Measurements from ENCODE around the gene OVCA2. TPM values are rescaled to one million over a fixed set of nuclear protein-coding genes. Genes with fewer than 3 reads are reported as not detected.

The OVCA2 gene
- total RNA-seq, 4 donors from 2014 or later: 12.6 to 50.2 (median 34.4) TPM

DNA sequence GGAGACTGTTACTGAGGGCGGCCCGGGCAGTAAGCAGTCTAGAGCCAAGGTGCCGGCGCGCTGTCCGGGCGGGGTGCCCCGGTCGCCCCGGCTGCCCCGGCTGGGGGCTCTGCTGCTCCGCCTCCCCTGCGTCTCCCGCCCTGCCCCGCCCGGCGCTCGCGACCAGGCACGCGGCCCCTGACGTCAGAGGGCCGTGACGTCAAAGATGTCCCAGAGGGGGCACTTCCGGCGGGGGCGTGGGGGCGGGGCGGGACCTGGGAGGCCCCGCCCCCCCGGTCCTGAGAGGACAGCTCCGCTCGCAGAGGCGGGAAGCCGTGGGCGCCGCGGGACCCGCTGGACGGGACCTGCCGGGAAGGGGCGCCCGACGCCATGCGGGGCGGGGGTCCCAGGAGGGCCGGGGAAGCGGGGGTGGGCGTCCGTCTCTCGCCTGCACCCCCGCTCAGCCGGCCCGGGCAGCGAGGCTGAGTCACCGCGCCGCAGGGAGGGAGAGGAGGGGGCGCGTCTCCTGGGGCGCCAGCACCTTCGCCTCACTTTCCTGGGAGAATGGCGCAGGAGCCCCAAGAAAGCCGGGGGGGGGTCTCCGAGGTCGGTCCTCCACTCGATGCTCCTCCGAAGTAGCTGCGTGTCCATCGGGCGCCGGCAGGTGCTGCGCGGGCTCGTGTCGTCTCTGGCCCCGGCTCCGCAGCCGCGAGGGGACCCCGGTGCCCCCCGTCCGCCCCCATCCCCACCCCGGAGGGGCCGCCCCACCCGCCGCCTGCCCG is 8.7 kb downstream of the OVCA2 start:
- Histone ChIP-seq H3K4me3 (peak overlapping the region; percentile 43 to 68 (median 64)), H3K9me3 (no peaks in the 10 kb centered on the region), H3K4me1 (peaks cover 10 to 26% of the 10 kb centered on the region in 2 donors), H3K27me3 (peaks cover 11 to 14% (median 14%) of the 10 kb centered on the region in 3 donors), H3K36me3 (no peaks in the 10 kb centered on the region), H3K27ac (peak overlapping the region in 2 of 4 donors; percentile 42 to 51)
- in situ Hi-C loops (cut with MboI; ENCODE audit: low sequenced_read_pairs in 4 of 4): loop anchor here in 1 of 4 donors (5.0 kb wide), 1 partner anchor 197 kb away; no protein-coding TSS in a partner anchor
- intact Hi-C loops (cut with DNase I; ENCODE audit: low total_unique reads): loop anchor here (5.0 kb wide), 3 partner anchors 287 to 352 kb away; partner anchors contain the start of genes MNT, SGSM2 and TSR1
- TF ChIP-seq, protein P1, sequence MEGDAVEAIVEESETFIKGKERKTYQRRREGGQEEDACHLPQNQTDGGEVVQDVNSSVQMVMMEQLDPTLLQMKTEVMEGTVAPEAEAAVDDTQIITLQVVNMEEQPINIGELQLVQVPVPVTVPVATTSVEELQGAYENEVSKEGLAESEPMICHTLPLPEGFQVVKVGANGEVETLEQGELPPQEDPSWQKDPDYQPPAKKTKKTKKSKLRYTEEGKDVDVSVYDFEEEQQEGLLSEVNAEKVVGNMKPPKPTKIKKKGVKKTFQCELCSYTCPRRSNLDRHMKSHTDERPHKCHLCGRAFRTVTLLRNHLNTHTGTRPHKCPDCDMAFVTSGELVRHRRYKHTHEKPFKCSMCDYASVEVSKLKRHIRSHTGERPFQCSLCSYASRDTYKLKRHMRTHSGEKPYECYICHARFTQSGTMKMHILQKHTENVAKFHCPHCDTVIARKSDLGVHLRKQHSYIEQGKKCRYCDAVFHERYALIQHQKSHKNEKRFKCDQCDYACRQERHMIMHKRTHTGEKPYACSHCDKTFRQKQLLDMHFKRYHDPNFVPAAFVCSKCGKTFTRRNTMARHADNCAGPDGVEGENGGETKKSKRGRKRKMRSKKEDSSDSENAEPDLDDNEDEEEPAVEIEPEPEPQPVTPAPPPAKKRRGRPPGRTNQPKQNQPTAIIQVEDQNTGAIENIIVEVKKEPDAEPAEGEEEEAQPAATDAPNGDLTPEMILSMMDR (IDR thresholded peaks at IDR 0.05 in 4 of 5, conservative IDR thresholded peaks at IDR 0.05 in 1 of 5): no peak
- TF ChIP-seq POLR2A (IDR thresholded peaks at IDR 0.05): peak; percentile 8 to 13
- peak in 1 of 2 donors; percentile 44 for DNase-seq
- peak; percentile 47 to 54 for ATAC-seq

DNA sequence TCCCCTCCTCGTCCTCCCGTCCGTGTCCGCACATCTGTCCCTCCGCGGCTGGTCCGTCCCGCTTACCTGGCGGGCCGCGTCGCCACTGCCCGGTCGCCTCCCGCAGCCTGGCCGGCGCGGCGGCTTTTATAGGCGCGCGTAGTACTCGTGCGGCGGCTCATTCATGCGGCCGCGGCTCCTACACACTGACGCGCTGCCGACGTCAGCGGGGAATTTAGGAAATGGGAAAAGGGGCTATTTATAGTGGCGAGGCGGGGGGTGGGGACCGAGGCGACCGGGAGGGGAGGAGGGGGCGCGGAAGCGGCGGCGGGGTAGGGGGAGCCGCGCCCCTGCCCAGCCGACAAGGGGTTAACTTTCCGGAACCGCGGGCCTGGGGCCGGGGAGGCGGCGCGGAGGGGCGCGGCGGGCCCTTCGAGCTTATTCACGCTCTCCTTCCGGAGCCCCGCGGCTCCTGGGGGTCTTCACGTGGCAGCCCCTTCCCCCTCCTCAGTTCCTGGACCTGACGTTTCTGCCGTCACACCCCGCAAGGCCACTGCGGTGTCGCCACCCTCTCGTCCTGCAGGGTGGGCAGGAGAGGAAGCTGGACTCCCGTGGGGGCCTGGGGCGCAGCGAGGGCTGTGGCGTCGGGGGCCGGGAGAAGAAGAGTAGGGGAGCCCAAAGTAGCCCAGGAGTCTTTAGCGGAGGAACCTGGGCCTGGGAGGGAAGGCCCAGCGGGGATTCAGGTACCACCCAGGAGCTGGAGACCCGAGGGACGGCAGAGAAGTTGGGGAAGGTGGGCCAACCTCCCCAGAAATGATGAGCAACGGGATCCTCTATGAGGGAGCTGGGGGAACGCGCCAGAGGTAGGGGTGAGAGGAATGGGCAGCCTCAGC is 9.5 kb downstream of the OVCA2 start:
- TF ChIP-seq POLR2A (IDR thresholded peaks at IDR 0.05): no peak
- TF ChIP-seq, protein P1 (IDR thresholded peaks at IDR 0.05 in 4 of 5, conservative IDR thresholded peaks at IDR 0.05 in 1 of 5): no peak
- intact Hi-C loops (cut with DNase I; ENCODE audit: low total_unique reads) (loop anchor here (5.0 kb wide), 3 partner anchors 286 to 351 kb away; partner anchors contain the start of genes MNT, SGSM2 and TSR1), in situ Hi-C loops (cut with MboI; ENCODE audit: low sequenced_read_pairs in 4 of 4) (loop anchor here in 1 of 4 donors (5.0 kb wide), 1 partner anchor 196 kb away; no protein-coding TSS in a partner anchor)
- no peak for DNase-seq
- Histone ChIP-seq H3K27ac (peak overlapping the region; percentile 32 to 57 (median 47)), H3K4me1 (peaks cover 10 to 26% of the 10 kb centered on the region in 2 donors), H3K27me3 (peaks cover 11 to 14% (median 14%) of the 10 kb centered on the region in 3 donors), H3K9me3 (no peaks in the 10 kb centered on the region), H3K36me3 (no peaks in the 10 kb centered on the region), H3K4me3 (peak overlapping the region; percentile 43 to 68 (median 64))
- ATAC-seq: no peak

DNA sequence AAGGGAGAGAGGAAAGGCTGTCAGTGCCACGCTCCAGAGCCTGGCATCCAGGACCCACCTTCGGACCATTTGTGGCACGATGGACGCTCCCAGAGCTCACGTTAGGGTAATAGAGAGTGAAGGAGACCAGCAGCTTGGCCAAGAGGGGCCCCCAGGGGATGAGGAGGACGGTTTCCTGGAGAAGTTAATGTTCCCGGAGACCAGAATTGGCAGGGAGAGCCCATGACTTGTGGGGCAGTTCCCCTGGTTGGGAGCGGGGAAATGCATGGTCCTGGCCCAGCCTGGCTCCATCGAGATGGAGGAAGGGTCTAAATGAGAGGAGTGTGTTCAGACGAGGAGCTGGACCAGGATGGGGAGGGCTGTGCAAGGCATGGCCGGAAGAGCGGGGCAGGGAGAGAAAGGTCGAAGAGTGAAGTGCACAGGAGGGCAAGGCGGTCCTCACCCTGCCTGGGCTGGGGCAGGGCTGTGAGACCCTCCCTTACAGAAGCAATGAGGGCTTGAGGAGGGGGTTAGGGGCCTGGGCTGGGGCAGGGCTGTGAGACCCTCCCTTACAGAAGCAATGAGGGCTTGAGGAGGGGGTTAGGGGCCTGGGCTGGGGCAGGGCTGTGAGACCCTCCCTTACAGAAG is 10.2 kb downstream of the OVCA2 start:
- Histone ChIP-seq H3K4me1 (peaks cover 10 to 26% of the 10 kb centered on the region in 2 donors), H3K4me3 (no peak overlapping the region), H3K36me3 (no peaks in the 10 kb centered on the region), H3K9me3 (no peaks in the 10 kb centered on the region), H3K27ac (peak overlapping the region in 3 of 4 donors; percentile 43 to 57 (median 51)), H3K27me3 (peaks cover 11 to 14% (median 14%) of the 10 kb centered on the region in 3 donors)
- TF ChIP-seq, protein P1 (IDR thresholded peaks at IDR 0.05 in 4 of 5, conservative IDR thresholded peaks at IDR 0.05 in 1 of 5): no peak
- no peak for TF ChIP-seq POLR2A (IDR thresholded peaks at IDR 0.05)
- in situ Hi-C loops (cut with MboI; ENCODE audit: low sequenced_read_pairs in 4 of 4): loop anchor here in 1 of 4 donors (5.0 kb wide), 1 partner anchor 195 kb away; no protein-coding TSS in a partner anchor
- no peak for DNase-seq
- ATAC-seq: no peak
- intact Hi-C loops (cut with DNase I; ENCODE audit: low total_unique reads): loop anchor here (5.0 kb wide), 3 partner anchors 285 to 350 kb away; partner anchors contain the start of genes MNT, SGSM2 and TSR1
